Measurements from ENCODE around the gene MTOR. TPM values are rescaled to one million over a fixed set of nuclear protein-coding genes. Genes with fewer than 3 reads are reported as not detected.

Gene MTOR
- total and polyA plus RNA-seq, 2 of the 8 experiments (the other 6 are each of a cell fraction or from before 2014, with no cell fraction given): 44.2 to 76.8 TPM

DNA sequence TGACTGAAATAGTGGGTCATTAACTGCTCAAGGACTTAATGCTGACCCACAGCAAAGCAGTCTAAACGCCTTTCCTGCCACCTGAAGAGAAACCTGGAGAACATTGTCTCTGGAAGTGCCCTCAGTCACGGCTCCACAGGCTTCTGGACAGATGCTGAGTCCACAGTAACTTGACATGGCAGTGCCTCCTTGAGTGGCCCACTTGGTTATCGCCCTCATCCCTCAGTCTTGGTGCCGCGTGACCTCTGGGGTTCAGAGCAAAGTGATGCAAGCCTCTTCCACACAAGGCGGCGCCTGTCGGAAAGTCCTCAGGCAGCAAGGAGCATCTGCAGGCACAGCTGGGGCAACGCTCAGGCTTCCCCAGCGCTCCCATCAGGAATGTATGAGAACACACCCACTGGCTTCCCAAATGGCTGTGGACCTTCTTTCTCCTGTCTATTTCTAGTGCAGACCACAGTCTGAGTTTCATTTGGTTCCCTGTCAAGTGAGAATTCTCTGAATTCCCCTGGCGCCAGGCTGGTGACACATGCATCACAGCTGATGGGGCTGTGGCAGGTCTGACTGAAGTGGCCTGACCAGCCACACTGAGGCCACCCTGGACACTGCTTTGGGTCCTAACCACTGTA, 86.2 kb downstream of the MTOR start:
- H4K8ac ChIP-seq (ENCODE audit: extremely low read depth, insufficient read depth, low read length): no peak overlapping the region; the same call in 1 of the 2 replicates
- POLR2A ChIA-PET (ENCODE audit: partially characterized antibody): interaction anchor here (1.1 to 1.5 kb wide), 2 partner anchors 19 to 164 kb away, joined by 3 read pairs; partner anchors contain the start of gene TARDBP
- H3K4me2 ChIP-seq (ENCODE audit: insufficient read depth in 1 of 2, low read depth in 2 of 2, low read length in 2 of 2): no peak overlapping the region
- H2AFZ ChIP-seq (ENCODE audit: low read length): no peak overlapping the region
- H2BK120ac ChIP-seq (replicated peaks; ENCODE audit: low read depth, low read length): no peak overlapping the region
- no peak overlapping the region for H3K23ac ChIP-seq (ENCODE audit: insufficient read length)
- no peak overlapping the region for H4K5ac ChIP-seq (ENCODE audit: insufficient read length, low read depth, low read length)
- H3K18ac ChIP-seq (ENCODE audit: extremely low read depth, low read length): no peak overlapping the region
- no peak overlapping the region for H2BK15ac ChIP-seq (ENCODE audit: low read length)
- no peak overlapping the region for H3K14ac ChIP-seq (ENCODE audit: insufficient read length)
- no peak overlapping the region for H2BK20ac ChIP-seq (ENCODE audit: low read length)
- WGBS, 2 experiments (ENCODE audit: extremely low coverage in 1 of 2, insufficient coverage in 1 of 2, insufficient read length in 1 of 2, insufficient replicate concordance in 2 of 2, low coverage in 1 of 2, low lambda C conversion rate in 2 of 2, missing lambda C conversion rate in 1 of 2): 95% methylated on average over 11 of the region's 11 CpGs; no CpG with 5 or more reads in 1 of the 2 experiments
- H4K91ac ChIP-seq (replicated peaks; ENCODE audit: insufficient read length, low read length): no peak overlapping the region
- H3K79me2 ChIP-seq (ENCODE audit: control insufficient read depth in 1 of 2, insufficient read depth in 2 of 2, low read length in 2 of 2): no peaks in the 10 kb centered on the region
- no peaks in the 10 kb centered on the region; a peak in 1 of 8 replicates for H3K36me3 ChIP-seq (ENCODE audit: control insufficient read depth in 2 of 4, insufficient read depth in 4 of 4, low read length in 3 of 4)
- no peak overlapping the region; the same call in 1 of the 2 replicates for H2BK5ac ChIP-seq (ENCODE audit: low read depth, low read length)
- no peaks in the 10 kb centered on the region for H3K9me3 ChIP-seq (ENCODE audit: insufficient read depth in 2 of 2, low read depth in 1 of 2, low read length in 1 of 2)
- no peak for DNase-seq (ENCODE audit: low read depth in 1 of 2, low spot score in 2 of 2)
- no peak overlapping the region for H3K56ac ChIP-seq (replicated peaks; ENCODE audit: insufficient read length, low read depth, low read length)
- H3K23me2 ChIP-seq (ENCODE audit: low read depth, low read length): no peaks in the 10 kb centered on the region
- no peaks in the 10 kb centered on the region for H3K4me1 ChIP-seq (replicated peaks in 1 of 4; ENCODE audit: control insufficient read depth in 3 of 4, insufficient read depth in 4 of 4, low read length in 3 of 4)
- H3K27ac ChIP-seq (ENCODE audit: low read depth, low read length): no peak overlapping the region
- no peak overlapping the region for H2AK5ac ChIP-seq (ENCODE audit: low read depth, low read length)
- CTCF ChIA-PET (ENCODE audit: partially characterized antibody): interaction anchor here (0.6 to 0.9 kb wide), 3 partner anchors 50 to 594 kb away, joined by 3 read pairs; no protein-coding TSS in a partner anchor
- no peak overlapping the region for H2BK12ac ChIP-seq (ENCODE audit: low read depth, low read length)
- H3K4me3 ChIP-seq (ENCODE audit: extremely low read depth in 1 of 4, insufficient read depth in 2 of 4, low read depth in 3 of 4, low read length in 4 of 4): no peak overlapping the region
- FAIRE-seq: no peak
- no peaks in the 10 kb centered on the region; the same call in 1 of the 2 replicates for H3K79me1 ChIP-seq (ENCODE audit: low read depth, low read length)
- no peak overlapping the region for H3K4ac ChIP-seq (replicated peaks; ENCODE audit: insufficient read length, low read depth, low read length)
- H3K27me3 ChIP-seq (replicated peaks in 1 of 4; ENCODE audit: control insufficient read depth in 3 of 4, extremely low read depth in 1 of 4, insufficient read depth in 3 of 4, low read length in 3 of 4): no peaks in the 10 kb centered on the region
- H3K9ac ChIP-seq (replicated peaks in 1 of 4; ENCODE audit: extremely low read depth in 1 of 4, low read depth in 3 of 4, low read length in 3 of 4): no peak overlapping the region
- H4K20me1 ChIP-seq (replicated peaks in 1 of 2; ENCODE audit: control insufficient read depth in 1 of 2, insufficient read depth in 2 of 2, low read length in 2 of 2): peaks cover 0 to 6% of the 10 kb centered on the region in 2 experiments
- no peak for TF ChIP-seq POLR2A (IDR thresholded peaks at IDR 0.05; ENCODE audit: control extremely low read depth in 1 of 2, low read depth in 2 of 2, low read length in 2 of 2)
- TF ChIP-seq ASH2L (IDR thresholded peaks at IDR 0.05; ENCODE audit: low read length): no peak
- no peak for TF ChIP-seq JUND (IDR thresholded peaks at IDR 0.05; ENCODE audit: low read length)
- no peak for TF ChIP-seq TAF1 (IDR thresholded peaks at IDR 0.05; ENCODE audit: low read depth, low read length)
- no peak for TF ChIP-seq SRF (IDR thresholded peaks at IDR 0.05; ENCODE audit: low read depth, low read length)
- TF ChIP-seq RBBP5 (IDR thresholded peaks at IDR 0.05; ENCODE audit: borderline replicate concordance, low read depth, low read length): no peak
- no peak for TF ChIP-seq KDM4A (IDR thresholded peaks at IDR 0.05; ENCODE audit: low read depth, low read length, severe bottlenecking)
- TF ChIP-seq SUZ12 (IDR thresholded peaks at IDR 0.05; ENCODE audit: low read length): no peak
- no peak for TF ChIP-seq TEAD4 (IDR thresholded peaks at IDR 0.05; ENCODE audit: low read depth, low read length)
- TF ChIP-seq SIN3A (conservative IDR thresholded peaks at IDR 0.05 in 1 of 2, IDR thresholded peaks at IDR 0.05 in 1 of 2; ENCODE audit: low read depth in 1 of 2, low read length in 2 of 2): no peak
- TF ChIP-seq RAD21 (IDR thresholded peaks at IDR 0.05 in 1 of 2, conservative IDR thresholded peaks at IDR 0.05 in 1 of 2; ENCODE audit: low read depth in 2 of 2, low read length in 2 of 2): no peak
- no peak for TF ChIP-seq GTF2F1 (IDR thresholded peaks at IDR 0.05; ENCODE audit: borderline replicate concordance, low read depth, low read length)
- TF ChIP-seq SP1 (IDR thresholded peaks at IDR 0.05; ENCODE audit: low read depth, low read length): no peak

All from H1 (cell line).